Psoas muscle (tissue), 8 donors: ENCODE measurements around the gene DOCK2. TPM values are rescaled to one million over a fixed set of nuclear protein-coding genes. Genes with fewer than 3 reads are reported as not detected.

Source experiments
- ATAC-seq, 4 donors: fragments of 200-7000 bp; cut with Tn5 transposase; one replicate each; pipeline ENCODE4 v1.9.1; 2020; ENCODE audit warnings: moderate library complexity in 3 of 4, mild to moderate bottlenecking in 2 of 4
- DNase-seq, 2 donors: peaks; one replicate each; pipeline ENCODE4 v3.0.0-alpha.2; 2020
- H3K27ac ChIP-seq: fragments of 200-600 bp; one replicate; pipeline ENCODE4 v1.8.0; 2022
- H3K27me3 ChIP-seq, 3 donors: fragments of 200-600 bp in 1 of 3; one replicate each; pipeline versions ENCODE4 v1.6.1 to v1.8.0; 2013 to 2022; ENCODE audit warnings: low read length in 2 of 3, mild to moderate bottlenecking in 2 of 3, moderate library complexity in 1 of 3; ENCODE audit not compliant: insufficient read depth in 3 of 3
- H3K36me3 ChIP-seq, 2 donors: fragments of 200-600 bp in 1 of 2; one replicate each; pipeline versions ENCODE4 v1.6.1 to v1.8.0; 2013 to 2022; ENCODE audit warnings: low read depth in 1 of 2, mild to moderate bottlenecking in 1 of 2, moderate library complexity in 1 of 2; ENCODE audit not compliant: insufficient read depth in 1 of 2
- H3K4me1 ChIP-seq: fragments of 200-600 bp; one replicate; pipeline ENCODE4 v1.8.0; 2022
- H3K4me3 ChIP-seq: fragments of 200-600 bp; one replicate; pipeline ENCODE4 v1.8.0; 2022; ENCODE audit warnings: mild to moderate bottlenecking
- H3K9me3 ChIP-seq: fragments of 200-600 bp; one replicate; pipeline ENCODE4 v1.8.0; 2022
- WGBS, 3 donors: extraction: QIAGEN DNeasy Blood & Tissue Kit; methylation state at CpG; one replicate each; pipeline versions ENCODE4 v1.1.6 to v1.1.7; 2013; 5-methylcytosine and 5-hydroxymethylcytosine counted together
- intact Hi-C, 2 donors: fragments of 100-400 bp; cut with DNase I; formaldehyde crosslinking; loops; one replicate each; pipeline versions ENCODE4 v1.11.0 to v1.14.2; 2022
- polyA plus RNA-seq, 3 donors: library from polyadenylated mRNA; stranded (reverse); fragments of 200-250 nt; gene quantifications; one replicate each; pipeline ENCODE4 v1.2.3, GENCODE V29; 2013
- total RNA-seq, 4 donors: library from RNA; stranded (reverse); fragmentation: NEBNext Ultra II Directional in 2 of 4; extraction: Animal tissue kit (Norgen Biotek cat#: 25700) in 2 of 4; gene quantifications; one replicate each; pipeline versions ENCODE4 v1.2.1 to v1.2.4, GENCODE V29; 2021 to 2023
- TF ChIP-seq, protein P1 (sequence below): fragments of 200-600 bp; IDR thresholded peaks from one replicate; pipeline ENCODE4 v1.8.0; 2022; ENCODE audit warnings: antibody characterized with exemption
- donor health status: healthy with polysubstance abuse.
- donor health status: DM: no; HTN: no; CAD: no; lungs with moderate emphysema.
- donor health status: Bipolar disorder and iron deficiency.
- donor health status: healthy.
- donor health status: DM: yes; HTN: yes; CAD: no.
- donor health status: DM: no; HTN: no; CAD: no.
- donor health status: DM: no; HTN: no; CAD: no.
- donor health status: DM: yes; HTN: yes; CAD: no.

Gene DOCK2
- total and polyA plus RNA-seq, 7 donors = 0.37 to 4.4 (median 3.5) TPM

- no peak for ATAC-seq
- TF ChIP-seq, protein P1, sequence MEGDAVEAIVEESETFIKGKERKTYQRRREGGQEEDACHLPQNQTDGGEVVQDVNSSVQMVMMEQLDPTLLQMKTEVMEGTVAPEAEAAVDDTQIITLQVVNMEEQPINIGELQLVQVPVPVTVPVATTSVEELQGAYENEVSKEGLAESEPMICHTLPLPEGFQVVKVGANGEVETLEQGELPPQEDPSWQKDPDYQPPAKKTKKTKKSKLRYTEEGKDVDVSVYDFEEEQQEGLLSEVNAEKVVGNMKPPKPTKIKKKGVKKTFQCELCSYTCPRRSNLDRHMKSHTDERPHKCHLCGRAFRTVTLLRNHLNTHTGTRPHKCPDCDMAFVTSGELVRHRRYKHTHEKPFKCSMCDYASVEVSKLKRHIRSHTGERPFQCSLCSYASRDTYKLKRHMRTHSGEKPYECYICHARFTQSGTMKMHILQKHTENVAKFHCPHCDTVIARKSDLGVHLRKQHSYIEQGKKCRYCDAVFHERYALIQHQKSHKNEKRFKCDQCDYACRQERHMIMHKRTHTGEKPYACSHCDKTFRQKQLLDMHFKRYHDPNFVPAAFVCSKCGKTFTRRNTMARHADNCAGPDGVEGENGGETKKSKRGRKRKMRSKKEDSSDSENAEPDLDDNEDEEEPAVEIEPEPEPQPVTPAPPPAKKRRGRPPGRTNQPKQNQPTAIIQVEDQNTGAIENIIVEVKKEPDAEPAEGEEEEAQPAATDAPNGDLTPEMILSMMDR = no peak
- 61 to 68% (median 63%) methylated on average over 3 of the region's 3 CpGs for WGBS, 3 donors
- Histone ChIP-seq H3K27me3 (no peaks in the 10 kb centered on the region), H3K27ac (no peak overlapping the region), H3K9me3 (no peaks in the 10 kb centered on the region), H3K4me1 (no peaks in the 10 kb centered on the region), H3K36me3 (no peaks in the 10 kb centered on the region), H3K4me3 (no peak overlapping the region)
- no peak for DNase-seq
- intact Hi-C loops = no loop called here
Observed at GRCh38 chr5:169740435-169740834, 103.4 kb downstream of the DOCK2 start.

- Histone ChIP-seq H3K36me3 (no peaks in the 10 kb centered on the region), H3K9me3 (no peaks in the 10 kb centered on the region), H3K27ac (no peak overlapping the region), H3K4me3 (no peak overlapping the region), H3K4me1 (no peaks in the 10 kb centered on the region), H3K27me3 (no peaks in the 10 kb centered on the region)
- ATAC-seq (no peak), DNase-seq (no peak)
- WGBS, 3 donors = 61 to 70% (median 67%) methylated on average over 7 of the region's 7 CpGs
- TF ChIP-seq, protein P1 = no peak
- intact Hi-C loops = no loop called here
Observed at GRCh38 chr5:169742771-169743296, 105.8 kb downstream of the DOCK2 start.

- no peak overlapping the region for H3K4me3 ChIP-seq
- no peaks in the 10 kb centered on the region for H3K27me3 ChIP-seq
- intact Hi-C loops = no loop called here
- TF ChIP-seq, protein P1 = no peak
- H3K36me3 ChIP-seq = no peaks in the 10 kb centered on the region
- H3K4me1 ChIP-seq = no peaks in the 10 kb centered on the region
- no peak for DNase-seq
- ATAC-seq = no peak
- H3K9me3 ChIP-seq = no peaks in the 10 kb centered on the region
- no peak overlapping the region for H3K27ac ChIP-seq
- 73 to 85% (median 77%) methylated on average over 1 of the region's 1 CpG for WGBS, 3 donors
Observed at GRCh38 chr5:169744336-169744735, 107.3 kb downstream of the DOCK2 start.

DNA sequence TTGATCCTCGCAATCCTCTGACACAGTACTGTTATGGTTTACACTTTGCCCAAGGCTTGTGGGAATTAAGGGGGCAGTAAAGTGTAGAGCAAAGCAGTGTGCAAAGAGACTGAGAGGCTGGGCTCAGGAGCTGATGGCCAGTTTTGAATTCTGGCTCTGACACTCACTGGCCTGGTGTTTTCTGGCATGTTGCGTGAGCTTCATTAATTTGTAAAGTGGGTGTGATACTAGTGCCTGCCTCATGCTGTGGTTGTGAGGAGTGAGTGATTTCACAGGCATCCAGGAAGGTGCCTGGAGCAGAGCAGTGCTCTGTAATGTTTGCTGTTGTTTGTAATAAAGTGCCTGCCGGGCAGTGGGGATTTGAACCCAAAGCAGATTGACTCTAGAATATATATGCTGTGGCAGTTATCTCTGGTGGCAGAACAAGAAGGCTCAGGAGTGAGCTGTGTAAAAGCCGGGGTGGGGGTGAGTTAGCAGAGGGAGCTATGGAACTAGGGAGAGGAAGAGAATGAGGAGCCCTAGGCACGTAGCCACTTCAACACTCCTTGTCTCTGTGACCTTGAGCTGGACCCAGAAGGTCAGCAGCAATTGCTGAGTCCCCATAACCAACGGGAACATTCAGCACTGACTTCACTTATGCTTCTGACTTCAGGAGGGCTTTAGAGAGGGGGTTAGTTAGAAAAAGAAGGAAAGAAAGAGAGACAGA is 108.5 kb downstream of the DOCK2 start:
- Histone ChIP-seq H3K4me1 (no peaks in the 10 kb centered on the region), H3K4me3 (no peak overlapping the region), H3K9me3 (no peaks in the 10 kb centered on the region), H3K27me3 (no peaks in the 10 kb centered on the region), H3K36me3 (no peaks in the 10 kb centered on the region), H3K27ac (no peak overlapping the region)
- intact Hi-C loops = no loop called here
- DNase-seq (no peak), ATAC-seq (no peak)
- 69 to 73% (median 71%) methylated on average over 6 of the region's 6 CpGs for WGBS, 3 donors
- TF ChIP-seq, protein P1 = no peak
